GM06990 (cell line): ENCODE results near the gene HEXB.
"Not testable (repeated sequence)": the region's sequence is repeated elsewhere in the genome, so short reads cannot be mapped to it uniquely, and the experiment has no call there.

Source experiments
- DNase-seq: peaks from one replicate; pipeline ENCODE4 v3.0.0-alpha.2; 2011; ENCODE audit not compliant: insufficient read length; ENCODE audit errors: extremely low read depth
- H3K27me3 ChIP-seq: replicated peaks from 2 replicates; pipeline ENCODE4 v1.6.0; 2011; ENCODE audit warnings: low read length; ENCODE audit not compliant: control insufficient read depth, insufficient read depth
- H3K36me3 ChIP-seq: 2 replicates; pipeline ENCODE4 v1.5.1; 2011; ENCODE audit warnings: low read length; ENCODE audit not compliant: control insufficient read depth, insufficient read depth
- H3K4me3 ChIP-seq: replicated peaks from 2 replicates; pipeline ENCODE4 v1.5.1; 2011; ENCODE audit warnings: low read depth, mild to moderate bottlenecking, control low read depth, low read length
- CTCF ChIP-seq: IDR thresholded peaks from 2 replicates; pipeline ENCODE4 v1.5.1; 2011; ENCODE audit warnings: low read length, control low read depth, mild to moderate bottlenecking, inconsistent platforms; ENCODE audit not compliant: insufficient read depth, poor library complexity, severe bottlenecking

HEXB gene

GRCh38 chr5:74725331-74725730 is 40.3 kb downstream of the HEXB start:
- Histone ChIP-seq H3K4me3 (no peak overlapping the region), H3K27me3 (no peaks in the 10 kb centered on the region), H3K36me3 (peaks cover 3% of the 10 kb centered on the region)
- no peak for TF ChIP-seq CTCF
- no peak for DNase-seq

- no peak for TF ChIP-seq CTCF
- H3K4me3 ChIP-seq: no peak overlapping the region
- no peaks in the 10 kb centered on the region for H3K27me3 ChIP-seq
- no peak for DNase-seq
- H3K36me3 ChIP-seq: peaks cover 1% of the 10 kb centered on the region
Observed at GRCh38 chr5:74736759-74737158, 51.7 kb downstream of the HEXB start.

- Histone ChIP-seq H3K36me3 (peaks cover 1% of the 10 kb centered on the region), H3K4me3 (no peak overlapping the region), H3K27me3 (no peaks in the 10 kb centered on the region)
- TF ChIP-seq CTCF: no peak
- DNase-seq: no peak
Observed at GRCh38 chr5:74738406-74738805, 53.4 kb downstream of the HEXB start.

- DNase-seq, H3K4me3 ChIP-seq, H3K36me3 ChIP-seq, H3K27me3 ChIP-seq: not testable (repeated sequence)
Observed at GRCh38 chr5:74748742-74749141, 63.7 kb downstream of the HEXB start.

- no peak for TF ChIP-seq CTCF
- no peak overlapping the region for H3K4me3 ChIP-seq
- no peaks in the 10 kb centered on the region for H3K27me3 ChIP-seq
- H3K36me3 ChIP-seq: peaks cover 5% of the 10 kb centered on the region
- no peak for DNase-seq
Observed at GRCh38 chr5:74761241-74761640, 76.2 kb downstream of the HEXB start.

GRCh38 chr5:74762599-74762998 is 77.6 kb downstream of the HEXB start:
- TF ChIP-seq CTCF: no peak

More at GRCh38 chr5:74762599-74762998, 77.6 kb downstream of the HEXB start:
- Histone ChIP-seq H3K4me3 (no peak overlapping the region), H3K27me3 (no peaks in the 10 kb centered on the region), H3K36me3 (peaks cover 5% of the 10 kb centered on the region)
- no peak for DNase-seq
